K562 (cell line): ENCODE measurements around the gene SLC4A2. TPM values are rescaled to one million over a fixed set of nuclear protein-coding genes. Genes with fewer than 3 reads are reported as not detected.

Source experiments
- CBX1 ChIP-seq: sonication (generic); IDR thresholded peaks from 2 replicates; pipeline ENCODE4 v1.6.1; 2016; ENCODE audit warnings: antibody characterized with exemption, low read depth, mild to moderate bottlenecking
- E2F5 ChIP-seq: sonication (generic); formaldehyde crosslinking; IDR thresholded peaks from 2 replicates; pipeline ENCODE4 v1.8.0; 2022; ENCODE audit warnings: mild to moderate bottlenecking, missing genetic modification reagents
- FOXA1 ChIP-seq: fragments of 450-650 bp; IDR thresholded peaks from 2 replicates; pipeline ENCODE4 v1.6.1; 2016; ENCODE audit warnings: mild to moderate bottlenecking, borderline replicate concordance
- HEY1 ChIP-seq: fragments of 250-450 bp; sonication (Bioruptor Pico); IDR thresholded peaks from 2 replicates; pipeline ENCODE4 v1.5.0; 2020; ENCODE audit warnings: mild to moderate bottlenecking, moderate library complexity, borderline replicate concordance
- HINFP ChIP-seq: fragments of 450-650 bp; conservative IDR thresholded peaks from 2 replicates; pipeline ENCODE4 v1.6.1; 2016; ENCODE audit warnings: missing genetic modification characterization, low read depth, mild to moderate bottlenecking, control low read depth, missing compliant biosample characterization
- KAT2B ChIP-seq: IDR thresholded peaks from one replicate; pipeline ENCODE4 v1.6.1; 2012; ENCODE audit warnings: low read depth, mild to moderate bottlenecking, control low read depth, inconsistent platforms, low read length, moderate library complexity
- MAFF ChIP-seq: IDR thresholded peaks from 2 replicates; pipeline ENCODE4 v1.6.1; 2012; ENCODE audit warnings: low read length, improper control_type of control experiment
- NCOA2 ChIP-seq, 2 experiments: fragments of 450-650 bp; IDR thresholded peaks; 2 replicates each; pipeline ENCODE4 v1.6.1; 2018; ENCODE audit warnings: mild to moderate bottlenecking in 2 of 2, moderate library complexity in 1 of 2; ENCODE audit not compliant: partially characterized antibody in 2 of 2
- NONO ChIP-seq, 2 experiments: fragments of 200-400 bp in 1 of 2; fragments of 450-650 bp in 1 of 2; formaldehyde crosslinking in 1 of 2; IDR thresholded peaks; 2 replicates each; pipeline ENCODE4 v1.6.1; 2017; ENCODE audit warnings: low read depth in 2 of 2, mild to moderate bottlenecking in 2 of 2, moderate library complexity in 2 of 2, low read length in 1 of 2
- PHB ChIP-seq: fragments of 250-450 bp; sonication (Bioruptor Pico); IDR thresholded peaks from 2 replicates; pipeline ENCODE4 v1.5.0; 2021
- POLR3G ChIP-seq: IDR thresholded peaks from 2 replicates; pipeline ENCODE4 v1.6.1; 2011; ENCODE audit not compliant: insufficient read length, insufficient replicate concordance; ENCODE audit errors: extremely low read depth
- TAL1 ChIP-seq: fragments of 450-650 bp; IDR thresholded peaks from 2 replicates; pipeline ENCODE4 v1.6.1; 2016; ENCODE audit warnings: mild to moderate bottlenecking
- TCF7 ChIP-seq: sonication (generic); IDR thresholded peaks from 2 replicates; pipeline ENCODE4 v1.6.1; 2016; ENCODE audit warnings: antibody characterized with exemption, borderline replicate concordance
- TFAM ChIP-seq: fragments of 250-450 bp; sonication (Bioruptor Pico); conservative IDR thresholded peaks from 2 replicates; pipeline ENCODE4 v1.5.0; 2021; ENCODE audit warnings: mild to moderate bottlenecking, moderate library complexity
- U2AF2 ChIP-seq: fragments of 200-400 bp; formaldehyde crosslinking; optimal IDR thresholded peaks from 2 replicates; pipeline ENCODE3; 2017; ENCODE audit warnings: low read depth, mild to moderate bottlenecking, low read length
- ZC3H11A ChIP-seq: IDR thresholded peaks from 2 replicates; pipeline ENCODE4 v1.6.1; 2012; ENCODE audit warnings: low read depth, low read length, improper control_type of control experiment
- polyA plus RNA-seq, 8 experiments: library from polyadenylated mRNA; depleted of rRNA in 4 of 8; stranded (reverse) in 5 of 8; unstranded in 3 of 8; fragments of >200 nt; fragmentation: Nextera tagmentation in 2 of 8; fragmentation: Illumina TruSeq in 1 of 8; extraction: Ambion mirVana in 2 of 8; extraction: Trizol in 1 of 8; gene quantifications; 2 replicates each; pipeline versions ENCODE4 v1.2.1 to v1.2.3, GENCODE V29; 2011 to 2014; ENCODE audit warnings: inconsistent platforms in 1 of 8, missing spikeins in 1 of 8
- total RNA-seq, 7 experiments: library from RNA; depleted of rRNA in 6 of 7; stranded (reverse); fragments of >200 nt in 6 of 7; fragmentation: Illumina TruSeq in 2 of 7; extraction: Trizol in 2 of 7; gene quantifications; 2 replicates each; pipeline versions ENCODE4 v1.2.1 to v1.2.3, GENCODE V29; 2011 to 2021; ENCODE audit warnings: low replicate concordance in 1 of 7
- TF ChIP-seq, protein P1 (sequence below): fragments of 250-450 bp; sonication (Bioruptor Pico); IDR thresholded peaks from 2 replicates; pipeline ENCODE4 v1.8.0; 2022; ENCODE audit warnings: moderate library complexity, mild to moderate bottlenecking, inconsistent platforms
- TF ChIP-seq, protein P2 (sequence below): fragments of 450-650 bp; IDR thresholded peaks from 2 replicates; pipeline ENCODE4 v1.6.1; 2014; ENCODE audit warnings: low read depth, mild to moderate bottlenecking, moderate library complexity, borderline replicate concordance
- TF ChIP-seq, protein P3 (sequence below): sonication (generic); formaldehyde crosslinking; IDR thresholded peaks from 2 replicates; pipeline ENCODE4 v1.9.0; 2022; ENCODE audit warnings: mild to moderate bottlenecking, missing genetic modification reagents

SLC4A2 gene
- total and polyA plus RNA-seq, 9 of the 15 experiments (the other 6 are each of a cell fraction or from before 2014, with no cell fraction given), result 11.4 to 375 (median 130) TPM

DNA sequence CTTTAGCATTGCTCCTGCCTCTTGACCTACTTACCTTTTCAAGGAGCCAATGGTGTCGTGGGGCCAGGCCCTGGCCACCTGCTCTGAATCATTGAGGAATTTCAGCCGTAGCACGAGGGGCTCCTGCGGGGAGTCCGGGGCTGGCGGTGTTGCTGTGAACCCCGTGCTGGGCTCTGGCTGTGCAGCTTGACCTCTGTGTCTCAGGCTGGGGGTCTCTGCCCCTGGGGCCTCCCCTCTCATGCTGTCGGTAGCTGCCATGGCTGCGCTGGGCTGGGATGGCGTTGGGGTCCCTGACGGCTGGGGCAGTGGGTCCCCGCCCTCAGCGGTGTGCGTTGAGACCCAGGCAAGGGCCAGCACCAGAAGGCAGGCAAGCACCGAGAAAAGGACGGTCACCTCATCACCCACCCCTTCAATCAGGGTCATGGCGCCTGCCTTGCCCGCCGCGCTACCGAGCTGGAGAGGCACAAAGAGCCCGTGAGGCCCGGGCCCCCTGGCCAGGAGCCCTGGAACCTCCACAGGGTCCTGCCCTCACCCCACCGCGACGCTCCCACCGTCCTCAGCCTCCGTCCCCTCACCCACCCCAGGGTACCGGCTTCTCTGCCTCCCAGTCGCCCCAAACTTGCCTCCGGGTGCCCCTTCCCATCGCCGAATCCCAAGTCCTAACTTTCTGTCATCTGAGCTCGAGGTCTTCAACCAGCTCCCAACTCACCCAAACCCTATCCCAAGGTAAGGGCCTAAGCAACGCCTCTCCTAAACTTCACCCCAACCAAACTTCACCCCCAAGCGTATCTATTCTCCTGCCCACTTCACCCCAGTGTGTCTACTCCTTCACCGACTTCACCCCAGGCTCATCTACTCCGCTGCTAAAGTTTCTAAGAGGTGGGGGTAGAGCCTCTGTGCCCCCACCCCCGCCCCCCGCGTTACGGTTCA is 23.0 kb downstream of the SLC4A2 start (continued):
- 0 out of 2 replicates have a peak, but pooled peaks have one; percentile 42 for TF ChIP-seq ZC3H11A
- no peak for TF ChIP-seq POLR3G
- TF ChIP-seq, protein P1, sequence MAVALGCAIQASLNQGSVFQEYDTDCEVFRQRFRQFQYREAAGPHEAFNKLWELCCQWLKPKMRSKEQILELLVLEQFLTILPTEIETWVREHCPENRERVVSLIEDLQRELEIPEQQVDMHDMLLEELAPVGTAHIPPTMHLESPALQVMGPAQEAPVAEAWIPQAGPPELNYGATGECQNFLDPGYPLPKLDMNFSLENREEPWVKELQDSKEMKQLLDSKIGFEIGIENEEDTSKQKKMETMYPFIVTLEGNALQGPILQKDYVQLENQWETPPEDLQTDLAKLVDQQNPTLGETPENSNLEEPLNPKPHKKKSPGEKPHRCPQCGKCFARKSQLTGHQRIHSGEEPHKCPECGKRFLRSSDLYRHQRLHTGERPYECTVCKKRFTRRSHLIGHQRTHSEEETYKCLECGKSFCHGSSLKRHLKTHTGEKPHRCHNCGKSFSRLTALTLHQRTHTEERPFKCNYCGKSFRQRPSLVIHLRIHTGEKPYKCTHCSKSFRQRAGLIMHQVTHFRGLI (CRISPR knock-in tag), result no peak
- no peak for TF ChIP-seq TAL1
- TF ChIP-seq CBX1, result peak; percentile 18; the same call in 1 of the 2 replicates
- TF ChIP-seq NONO (IDR thresholded peaks at IDR 0.05; ENCODE audit: low read depth in 2 of 2, low read length in 1 of 2), result no peak
- peak; percentile 16; the same call in 1 of the 2 replicates for TF ChIP-seq PHB
- no peak for TF ChIP-seq U2AF2
- no peak for TF ChIP-seq HEY1 (CRISPR knock-in tag)
- TF ChIP-seq E2F5 (CRISPR knock-in tag), result no peak
- TF ChIP-seq TFAM (CRISPR knock-in tag), result no peak
- no peak for TF ChIP-seq TCF7
- no peak for TF ChIP-seq MAFF
- no peak for TF ChIP-seq KAT2B
- TF ChIP-seq, protein P2, sequence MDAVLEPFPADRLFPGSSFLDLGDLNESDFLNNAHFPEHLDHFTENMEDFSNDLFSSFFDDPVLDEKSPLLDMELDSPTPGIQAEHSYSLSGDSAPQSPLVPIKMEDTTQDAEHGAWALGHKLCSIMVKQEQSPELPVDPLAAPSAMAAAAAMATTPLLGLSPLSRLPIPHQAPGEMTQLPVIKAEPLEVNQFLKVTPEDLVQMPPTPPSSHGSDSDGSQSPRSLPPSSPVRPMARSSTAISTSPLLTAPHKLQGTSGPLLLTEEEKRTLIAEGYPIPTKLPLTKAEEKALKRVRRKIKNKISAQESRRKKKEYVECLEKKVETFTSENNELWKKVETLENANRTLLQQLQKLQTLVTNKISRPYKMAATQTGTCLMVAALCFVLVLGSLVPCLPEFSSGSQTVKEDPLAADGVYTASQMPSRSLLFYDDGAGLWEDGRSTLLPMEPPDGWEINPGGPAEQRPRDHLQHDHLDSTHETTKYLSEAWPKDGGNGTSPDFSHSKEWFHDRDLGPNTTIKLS, result no peak
- TF ChIP-seq HINFP (tag), result no peak
- TF ChIP-seq FOXA1, result no peak
- no peak for TF ChIP-seq NCOA2 (IDR thresholded peaks at IDR 0.05; ENCODE audit: partially characterized antibody in 2 of 2)
- TF ChIP-seq, protein P3, sequence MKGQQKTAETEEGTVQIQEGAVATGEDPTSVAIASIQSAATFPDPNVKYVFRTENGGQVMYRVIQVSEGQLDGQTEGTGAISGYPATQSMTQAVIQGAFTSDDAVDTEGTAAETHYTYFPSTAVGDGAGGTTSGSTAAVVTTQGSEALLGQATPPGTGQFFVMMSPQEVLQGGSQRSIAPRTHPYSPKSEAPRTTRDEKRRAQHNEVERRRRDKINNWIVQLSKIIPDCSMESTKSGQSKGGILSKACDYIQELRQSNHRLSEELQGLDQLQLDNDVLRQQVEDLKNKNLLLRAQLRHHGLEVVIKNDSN, result no peak
